Tibial nerve (tissue), 4 donors: ENCODE data around the gene FALEC. TPM values are rescaled to one million over a fixed set of nuclear protein-coding genes. Genes with fewer than 3 reads are reported as not detected.

Experiments used
- DNase-seq, 2 donors: peaks; one replicate each; pipeline ENCODE4 v3.0.0-alpha.2; 2019; ENCODE audit warnings: low spot score in 2 of 2
- H3K27ac ChIP-seq, 4 donors: fragments of 200-600 bp; sonication (generic) in 3 of 4; one replicate each; pipeline ENCODE4 v1.5.1; 2017 to 2019; ENCODE audit warnings: mild to moderate bottlenecking in 1 of 4
- H3K27me3 ChIP-seq, 2 donors: fragments of 200-600 bp; sonication (generic) in 1 of 2; one replicate each; pipeline versions ENCODE4 v1.5.1 to v1.6.0; 2017 to 2019
- H3K36me3 ChIP-seq, 3 donors: fragments of 200-600 bp; sonication (generic); one replicate each; pipeline ENCODE4 v1.5.1; 2018 to 2019
- H3K4me1 ChIP-seq, 4 donors: fragments of 200-600 bp; sonication (generic) in 3 of 4; one replicate each; pipeline ENCODE4 v1.5.1; 2017 to 2019
- H3K4me3 ChIP-seq, 4 donors: fragments of 200-600 bp; sonication (generic) in 3 of 4; one replicate each; pipeline ENCODE4 v1.5.1; 2017 to 2019; ENCODE audit warnings: mild to moderate bottlenecking in 1 of 4, moderate library complexity in 1 of 4
- H3K9me3 ChIP-seq, 4 donors: fragments of 200-600 bp; sonication (generic) in 3 of 4; one replicate each; pipeline ENCODE4 v1.5.1; 2017 to 2019
- CTCF ChIP-seq, 5 experiments: fragments of 200-600 bp in 3 of 5; fragments of 450-650 bp in 2 of 5; sonication (generic) in 3 of 5; IDR thresholded peaks; one replicate each; pipeline ENCODE4 v1.5.1; 2016 to 2019; ENCODE audit warnings: antibody characterized with exemption in 5 of 5, mild to moderate bottlenecking in 3 of 5, moderate library complexity in 2 of 5
- EP300 ChIP-seq, 2 donors: sonication (generic); formaldehyde crosslinking; IDR thresholded peaks; one replicate each; pipeline ENCODE4 v1.6.1; 2017; ENCODE audit warnings: antibody characterized with exemption in 2 of 2, mild to moderate bottlenecking in 1 of 2
- POLR2A ChIP-seq, 2 donors: fragments of 450-650 bp; IDR thresholded peaks; one replicate each; pipeline ENCODE4 v1.6.1; 2017; ENCODE audit warnings: antibody characterized with exemption in 2 of 2, mild to moderate bottlenecking in 2 of 2, moderate library complexity in 2 of 2
- WGBS, 2 donors: methylation state at CpG; one replicate each; pipeline ENCODE4 v1.1.5; 2018; 5-methylcytosine and 5-hydroxymethylcytosine counted together
- total RNA-seq, 4 donors: library from RNA; depleted of rRNA; stranded (reverse); fragments of >200 nt; gene quantifications; one replicate each; pipeline ENCODE4 v1.1.0, GENCODE V29; 2016

FALEC gene
- total RNA-seq, 4 donors from 2014 or later: not detected

DNA sequence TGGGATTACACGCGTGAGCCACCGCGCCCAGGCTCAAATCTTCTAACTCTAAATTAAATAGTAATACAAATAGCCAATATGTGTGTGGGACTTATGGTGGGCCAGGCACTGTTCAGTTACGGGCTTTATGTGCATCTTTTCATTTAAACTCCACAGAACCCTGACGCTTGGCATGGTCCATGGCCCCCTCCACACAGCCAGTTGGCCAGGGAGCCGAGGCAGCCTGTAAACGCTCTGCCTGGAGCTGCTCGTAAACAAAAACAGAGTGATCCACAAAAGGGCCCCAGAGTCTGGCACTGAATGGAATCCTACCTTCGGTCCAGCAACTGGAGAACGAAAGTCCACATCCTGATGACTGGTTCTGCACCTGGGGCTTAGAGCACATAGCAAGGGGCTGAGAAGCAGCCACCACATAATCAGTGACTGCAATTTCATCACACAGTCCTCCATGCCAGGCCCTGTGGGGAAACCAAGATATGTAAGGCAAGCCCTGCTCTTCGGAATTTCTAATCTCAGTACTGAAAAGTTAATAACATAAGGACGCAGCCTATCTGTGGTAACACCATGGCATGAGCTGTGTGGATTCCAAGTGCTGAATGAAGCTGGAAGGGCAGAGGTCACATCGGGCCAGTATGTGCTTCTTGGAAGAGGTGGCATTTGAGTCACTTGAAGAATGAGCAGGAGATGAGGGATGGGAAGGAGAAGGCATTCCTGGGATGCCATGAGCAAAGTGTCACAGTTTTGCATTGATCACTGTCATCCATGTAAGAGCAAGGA is 20.1 kb downstream of the FALEC start:
- H3K36me3 ChIP-seq: no peaks in the 10 kb centered on the region
- no peak overlapping the region for H3K4me3 ChIP-seq
- 91 to 92% methylated on average over 14 of the region's 14 CpGs for WGBS, 2 donors
- H3K27ac ChIP-seq: no peak overlapping the region
- no peak for DNase-seq
- no peaks in the 10 kb centered on the region for H3K27me3 ChIP-seq
- TF ChIP-seq POLR2A (IDR thresholded peaks at IDR 0.05): no peak
- H3K9me3 ChIP-seq: no peaks in the 10 kb centered on the region
- H3K4me1 ChIP-seq: peaks cover 0 to 46% (median 9%) of the 10 kb centered on the region in 4 donors

GRCh38 chr1:150536836-150537731 is 21.5 kb downstream of the FALEC start:
- Histone ChIP-seq H3K9me3 (no peaks in the 10 kb centered on the region), H3K27me3 (no peaks in the 10 kb centered on the region), H3K4me3 (no peak overlapping the region), H3K36me3 (no peaks in the 10 kb centered on the region), H3K4me1 (peaks cover 0 to 38% (median 9%) of the 10 kb centered on the region in 4 donors), H3K27ac (peak overlapping the region; percentile 34 to 63 (median 48))
- no peak for DNase-seq
- TF ChIP-seq EP300 (IDR thresholded peaks at IDR 0.05) (no peak), CTCF (IDR thresholded peaks at IDR 0.05) (no peak)
- WGBS, 2 donors: 86 to 92% methylated on average over 9 to 12 of the region's 12 CpGs

DNA sequence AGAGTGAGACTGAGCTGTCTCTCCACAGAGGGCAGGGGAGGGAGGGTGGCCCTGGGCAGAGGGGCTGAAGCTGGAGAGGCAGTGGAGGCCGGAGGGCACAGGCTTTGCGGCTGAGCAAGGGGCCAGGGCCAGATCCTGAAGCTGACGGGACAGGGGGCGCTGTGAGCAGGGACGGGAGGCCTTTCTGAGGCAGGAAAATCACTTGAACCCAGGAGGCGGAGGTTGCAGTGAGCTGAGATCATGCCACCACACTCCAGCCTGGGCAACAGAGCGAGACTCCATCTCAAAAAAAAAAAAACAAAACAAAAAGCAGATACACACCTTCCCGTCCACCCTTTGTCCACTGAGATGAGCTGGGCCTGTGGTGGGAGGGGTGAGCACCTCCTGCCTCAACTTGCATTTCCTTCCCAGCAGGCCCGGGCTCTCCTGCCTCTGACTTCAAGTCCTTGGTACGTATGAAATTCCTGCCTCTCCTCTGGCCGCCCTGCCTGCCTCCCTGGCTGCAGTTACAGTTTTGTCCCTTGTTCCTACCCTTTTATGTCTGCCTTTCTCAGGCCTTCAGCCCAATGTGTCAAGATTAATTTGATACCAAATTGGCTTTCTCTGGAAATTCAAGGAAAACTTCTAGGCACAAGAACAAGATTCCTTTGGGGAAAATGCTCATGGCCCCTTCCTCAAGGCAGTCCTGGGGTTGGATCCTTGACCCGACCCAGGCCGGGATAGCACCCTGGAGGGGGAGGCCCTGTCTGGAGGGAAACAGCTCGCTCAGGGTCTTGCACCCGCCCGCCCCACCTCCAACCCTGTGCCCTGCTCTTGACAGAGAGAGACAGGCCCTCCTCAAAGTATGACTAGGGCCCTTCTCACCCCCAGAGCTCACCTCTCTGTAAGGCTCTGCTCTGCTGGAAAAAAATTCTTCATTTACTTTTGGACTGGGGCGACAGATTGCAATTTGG is 22.5 kb downstream of the FALEC start:
- TF ChIP-seq CTCF (IDR thresholded peaks at IDR 0.05): no peak
- no peak for TF ChIP-seq EP300 (IDR thresholded peaks at IDR 0.05)
- no peak for TF ChIP-seq POLR2A (IDR thresholded peaks at IDR 0.05)
- Histone ChIP-seq H3K4me1 (peaks cover 0 to 29% (median 7%) of the 10 kb centered on the region in 4 donors), H3K4me3 (no peak overlapping the region), H3K36me3 (no peaks in the 10 kb centered on the region), H3K9me3 (no peaks in the 10 kb centered on the region), H3K27me3 (no peaks in the 10 kb centered on the region), H3K27ac (peak overlapping the region; percentile 34 to 63 (median 48))
- WGBS, 2 donors: 38 to 65% methylated on average over 17 of the region's 17 CpGs
- DNase-seq: no peak

- no peaks in the 10 kb centered on the region for H3K36me3 ChIP-seq
- 80 to 83% methylated on average over 13 of the region's 13 CpGs for WGBS, 2 donors
- no peaks in the 10 kb centered on the region for H3K9me3 ChIP-seq
- H3K27me3 ChIP-seq: no peaks in the 10 kb centered on the region
- TF ChIP-seq CTCF (IDR thresholded peaks at IDR 0.05) (no peak), EP300 (IDR thresholded peaks at IDR 0.05) (no peak), POLR2A (IDR thresholded peaks at IDR 0.05) (no peak)
- peaks cover 0 to 12% (median under 1%) of the 10 kb centered on the region in 4 donors for H3K4me1 ChIP-seq
- no peak for DNase-seq
- H3K27ac ChIP-seq: no peak overlapping the region
- H3K4me3 ChIP-seq: no peak overlapping the region
Observed at GRCh38 chr1:150543500-150544143, 28.1 kb downstream of the FALEC start.

GRCh38 chr1:150544204-150544603 is 28.7 kb downstream of the FALEC start:
- H3K27me3 ChIP-seq: no peaks in the 10 kb centered on the region
- no peak for TF ChIP-seq EP300 (IDR thresholded peaks at IDR 0.05)
- no peak for TF ChIP-seq POLR2A (IDR thresholded peaks at IDR 0.05)
- no peak for TF ChIP-seq CTCF (IDR thresholded peaks at IDR 0.05)
- no peak overlapping the region for H3K27ac ChIP-seq
- 67 to 69% methylated on average over 3 of the region's 3 CpGs for WGBS, 2 donors
- H3K4me3 ChIP-seq: no peak overlapping the region
- DNase-seq: no peak
- H3K36me3 ChIP-seq: no peaks in the 10 kb centered on the region
- H3K4me1 ChIP-seq: peaks cover 0 to 9% (median 0%) of the 10 kb centered on the region in 4 donors
- H3K9me3 ChIP-seq: no peaks in the 10 kb centered on the region
